ENCODE measurements around the gene PRDM1. TPM values are rescaled to one million over a fixed set of nuclear protein-coding genes. Genes with fewer than 3 reads are reported as not detected.

The PRDM1 gene
- total RNA-seq, 4 donors from 2014 or later: 18.3 to 75.8 (median 35.4) TPM

- Histone ChIP-seq H3K27ac (no peak overlapping the region), H3K4me1 (peaks cover 0 to 9% (median 0%) of the 10 kb centered on the region in 3 donors), H3K36me3 (no peaks in the 10 kb centered on the region), H3K27me3 (no peaks in the 10 kb centered on the region), H3K4me3 (no peak overlapping the region), H3K9me3 (no peaks in the 10 kb centered on the region)
- DNase-seq: no peak
- intact Hi-C loops (cut with DNase I): no loop called here
- TF ChIP-seq, protein P1, sequence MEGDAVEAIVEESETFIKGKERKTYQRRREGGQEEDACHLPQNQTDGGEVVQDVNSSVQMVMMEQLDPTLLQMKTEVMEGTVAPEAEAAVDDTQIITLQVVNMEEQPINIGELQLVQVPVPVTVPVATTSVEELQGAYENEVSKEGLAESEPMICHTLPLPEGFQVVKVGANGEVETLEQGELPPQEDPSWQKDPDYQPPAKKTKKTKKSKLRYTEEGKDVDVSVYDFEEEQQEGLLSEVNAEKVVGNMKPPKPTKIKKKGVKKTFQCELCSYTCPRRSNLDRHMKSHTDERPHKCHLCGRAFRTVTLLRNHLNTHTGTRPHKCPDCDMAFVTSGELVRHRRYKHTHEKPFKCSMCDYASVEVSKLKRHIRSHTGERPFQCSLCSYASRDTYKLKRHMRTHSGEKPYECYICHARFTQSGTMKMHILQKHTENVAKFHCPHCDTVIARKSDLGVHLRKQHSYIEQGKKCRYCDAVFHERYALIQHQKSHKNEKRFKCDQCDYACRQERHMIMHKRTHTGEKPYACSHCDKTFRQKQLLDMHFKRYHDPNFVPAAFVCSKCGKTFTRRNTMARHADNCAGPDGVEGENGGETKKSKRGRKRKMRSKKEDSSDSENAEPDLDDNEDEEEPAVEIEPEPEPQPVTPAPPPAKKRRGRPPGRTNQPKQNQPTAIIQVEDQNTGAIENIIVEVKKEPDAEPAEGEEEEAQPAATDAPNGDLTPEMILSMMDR (IDR thresholded peaks at IDR 0.05): no peak
- no peak for TF ChIP-seq POLR2A (IDR thresholded peaks at IDR 0.05)
- 70 to 75% methylated on average over 3 of the region's 3 CpGs for WGBS, 2 donors
These were observed 32.5 kb upstream of the PRDM1 start for GRCh38 chr6:106053484-106054205.

DNA sequence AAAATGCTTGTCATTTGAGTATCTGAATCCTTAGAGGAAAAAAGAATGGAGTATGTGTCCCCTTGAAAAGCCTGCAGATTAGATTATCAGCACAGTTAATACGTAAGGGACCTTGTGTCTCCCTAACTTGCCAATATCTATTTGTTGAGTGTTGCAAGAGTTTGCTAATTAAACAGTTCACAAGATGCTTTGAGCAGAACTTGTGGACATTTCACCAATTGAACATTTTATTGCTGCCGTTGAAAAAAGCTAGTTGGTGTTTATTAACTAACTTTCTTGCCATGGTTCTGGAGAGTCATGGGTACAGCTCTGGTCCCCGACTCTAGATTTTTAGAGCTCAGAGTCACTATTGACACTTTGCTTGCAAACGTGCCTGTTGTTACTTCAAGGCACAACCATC, 30.6 kb upstream of the PRDM1 start:
- TF ChIP-seq POLR2A (IDR thresholded peaks at IDR 0.05): no peak
- TF ChIP-seq, protein P1 (IDR thresholded peaks at IDR 0.05): no peak
- intact Hi-C loops (cut with DNase I): no loop called here
- H3K27me3 ChIP-seq: no peaks in the 10 kb centered on the region
- peaks cover 0 to 9% (median 0%) of the 10 kb centered on the region in 3 donors for H3K4me1 ChIP-seq
- no peaks in the 10 kb centered on the region for H3K36me3 ChIP-seq
- no peak for DNase-seq
- no peak overlapping the region for H3K27ac ChIP-seq
- WGBS, 2 donors: 81 to 88% methylated on average over 4 of the region's 4 CpGs
- no peak overlapping the region for H3K4me3 ChIP-seq
- no peaks in the 10 kb centered on the region for H3K9me3 ChIP-seq

GRCh38 chr6:106056060-106056745, 29.9 kb upstream of the PRDM1 start:
- no peaks in the 10 kb centered on the region for H3K27me3 ChIP-seq
- peaks cover 0 to 9% (median 0%) of the 10 kb centered on the region in 3 donors for H3K4me1 ChIP-seq
- 78 to 82% methylated on average over 5 of the region's 5 CpGs for WGBS, 2 donors
- no peaks in the 10 kb centered on the region for H3K9me3 ChIP-seq
- H3K27ac ChIP-seq: no peak overlapping the region
- no peaks in the 10 kb centered on the region for H3K36me3 ChIP-seq
- intact Hi-C loops (cut with DNase I): no loop called here
- TF ChIP-seq POLR2A (IDR thresholded peaks at IDR 0.05): no peak
- TF ChIP-seq, protein P1 (IDR thresholded peaks at IDR 0.05): no peak
- no peak overlapping the region for H3K4me3 ChIP-seq
- DNase-seq: no peak

DNA sequence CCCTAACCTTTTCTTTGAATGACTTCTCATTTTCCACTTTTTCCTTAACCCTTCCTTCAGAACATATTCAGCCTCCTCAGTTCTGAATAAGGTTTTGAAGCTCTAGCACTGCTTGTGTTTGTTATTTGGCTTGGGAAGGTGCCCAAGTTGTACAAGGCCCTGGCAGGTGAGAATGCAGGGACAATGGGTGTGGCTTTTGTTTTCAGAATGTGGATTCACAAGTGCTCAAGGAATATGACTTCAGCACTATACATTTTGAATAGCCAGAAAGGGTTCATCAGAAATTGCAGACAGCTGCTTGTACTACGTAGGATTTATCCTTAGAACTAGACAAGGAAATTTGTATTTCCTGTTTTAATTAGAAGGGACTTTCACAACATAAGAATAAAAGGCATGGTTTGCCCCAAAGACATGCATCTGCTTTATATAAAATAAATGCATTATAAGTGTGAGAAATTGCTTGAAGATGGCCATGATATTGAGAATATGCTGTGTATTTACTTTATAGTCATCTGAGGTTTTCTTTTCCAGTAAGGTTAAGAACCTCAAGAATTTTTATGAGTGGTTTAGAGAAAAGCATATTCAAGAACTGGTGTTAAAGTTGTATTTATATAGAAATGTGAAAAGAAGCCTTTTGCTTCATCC, 29.3 kb upstream of the PRDM1 start:
- no peak for TF ChIP-seq POLR2A (IDR thresholded peaks at IDR 0.05)
- TF ChIP-seq, protein P1 (IDR thresholded peaks at IDR 0.05): no peak
- 27 to 29% methylated on average over 1 of the region's 1 CpG for WGBS, 2 donors
- Histone ChIP-seq H3K4me1 (peaks cover 0 to 9% (median 0%) of the 10 kb centered on the region in 3 donors), H3K4me3 (no peak overlapping the region), H3K36me3 (no peaks in the 10 kb centered on the region), H3K27me3 (no peaks in the 10 kb centered on the region), H3K9me3 (no peaks in the 10 kb centered on the region), H3K27ac (no peak overlapping the region)
- intact Hi-C loops (cut with DNase I): no loop called here
- DNase-seq: no peak

- DNase-seq: no peak
- Histone ChIP-seq H3K4me1 (peaks cover 0 to 19% (median 3%) of the 10 kb centered on the region in 3 donors), H3K4me3 (no peak overlapping the region), H3K27ac (no peak overlapping the region), H3K27me3 (no peaks in the 10 kb centered on the region), H3K36me3 (no peaks in the 10 kb centered on the region), H3K9me3 (no peaks in the 10 kb centered on the region)
- WGBS, 2 donors: 72 to 81% methylated on average over 2 of the region's 2 CpGs
- TF ChIP-seq, protein P1 (IDR thresholded peaks at IDR 0.05): no peak
- TF ChIP-seq POLR2A (IDR thresholded peaks at IDR 0.05): no peak
- intact Hi-C loops (cut with DNase I): no loop called here
These were observed 26.8 kb upstream of the PRDM1 start for GRCh38 chr6:106059331-106059730.

Data from esophagus squamous epithelium (tissue), 5 donors.